GM12875 (cell line): ENCODE data around the gene TRAF2.
"Not testable (repeated sequence)": the region's sequence is repeated elsewhere in the genome, so short reads cannot be mapped to it uniquely, and the experiment has no call there.

Source experiments
- H3K4me3 ChIP-seq: one replicate; pipeline ENCODE4 v1.5.1; 2011; ENCODE audit warnings: low read depth, low read length, control low read depth
- TF ChIP-seq, protein P1 (sequence below): IDR thresholded peaks from 2 replicates; pipeline ENCODE4 v1.5.1; 2011; ENCODE audit warnings: low read depth, mild to moderate bottlenecking, control low read depth, inconsistent platforms, low read length, moderate library complexity, borderline replicate concordance; ENCODE audit not compliant: insufficient read depth

TRAF2 gene

GRCh38 chr9:136885950-136886578 lies at the start of gene TRAF2:
Gene TRAF2 (plus strand): TSS chr9:136886516. CDS start chr9:136898741, 12,225 bp downstream.
- peak within 1 kb of the TSS; percentile 95 for H3K4me3 ChIP-seq
- TF ChIP-seq, protein P1, sequence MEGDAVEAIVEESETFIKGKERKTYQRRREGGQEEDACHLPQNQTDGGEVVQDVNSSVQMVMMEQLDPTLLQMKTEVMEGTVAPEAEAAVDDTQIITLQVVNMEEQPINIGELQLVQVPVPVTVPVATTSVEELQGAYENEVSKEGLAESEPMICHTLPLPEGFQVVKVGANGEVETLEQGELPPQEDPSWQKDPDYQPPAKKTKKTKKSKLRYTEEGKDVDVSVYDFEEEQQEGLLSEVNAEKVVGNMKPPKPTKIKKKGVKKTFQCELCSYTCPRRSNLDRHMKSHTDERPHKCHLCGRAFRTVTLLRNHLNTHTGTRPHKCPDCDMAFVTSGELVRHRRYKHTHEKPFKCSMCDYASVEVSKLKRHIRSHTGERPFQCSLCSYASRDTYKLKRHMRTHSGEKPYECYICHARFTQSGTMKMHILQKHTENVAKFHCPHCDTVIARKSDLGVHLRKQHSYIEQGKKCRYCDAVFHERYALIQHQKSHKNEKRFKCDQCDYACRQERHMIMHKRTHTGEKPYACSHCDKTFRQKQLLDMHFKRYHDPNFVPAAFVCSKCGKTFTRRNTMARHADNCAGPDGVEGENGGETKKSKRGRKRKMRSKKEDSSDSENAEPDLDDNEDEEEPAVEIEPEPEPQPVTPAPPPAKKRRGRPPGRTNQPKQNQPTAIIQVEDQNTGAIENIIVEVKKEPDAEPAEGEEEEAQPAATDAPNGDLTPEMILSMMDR, result no peak

DNA sequence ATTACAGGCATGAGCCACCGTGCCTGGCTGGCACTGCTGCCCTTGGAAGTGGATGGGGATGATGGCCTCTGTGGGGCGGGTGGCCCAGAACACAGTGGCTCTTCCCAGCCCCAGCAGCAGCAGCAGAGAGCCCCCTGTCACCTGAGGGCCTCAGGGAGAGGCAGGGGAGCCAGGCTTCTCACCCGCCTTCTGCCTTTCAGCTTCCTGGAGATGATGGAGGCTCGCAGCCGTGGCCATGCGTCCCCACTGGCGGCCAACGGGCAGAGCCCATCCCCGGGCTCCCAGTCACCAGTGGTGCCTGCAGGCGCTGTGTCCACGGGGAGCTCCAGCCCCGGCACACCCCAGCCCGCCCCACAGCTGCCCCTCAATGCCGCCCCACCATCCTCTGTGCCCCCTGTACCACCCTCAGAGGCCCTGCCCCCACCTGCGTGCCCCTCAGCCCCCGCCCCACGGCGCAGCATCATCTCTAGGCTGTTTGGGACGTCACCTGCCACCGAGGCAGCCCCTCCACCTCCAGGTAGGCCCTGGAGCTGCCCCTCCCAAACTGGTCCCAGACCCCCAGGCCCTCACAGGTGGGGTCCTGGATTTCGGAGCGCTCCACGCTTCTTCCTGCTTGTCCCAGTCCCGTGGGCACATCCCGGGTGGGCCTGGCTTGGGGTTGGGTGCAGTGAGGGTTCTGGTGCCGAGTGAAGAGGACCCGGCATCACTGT lies 49.0 kb upstream of the TRAF2 start:
- H3K4me3 ChIP-seq, result no peak overlapping the region
- TF ChIP-seq, protein P1, result no peak

- H3K4me3 ChIP-seq, result not testable (repeated sequence)
These were observed 48.4 kb upstream of the TRAF2 start for GRCh38 chr9:136837856-136838277.

DNA sequence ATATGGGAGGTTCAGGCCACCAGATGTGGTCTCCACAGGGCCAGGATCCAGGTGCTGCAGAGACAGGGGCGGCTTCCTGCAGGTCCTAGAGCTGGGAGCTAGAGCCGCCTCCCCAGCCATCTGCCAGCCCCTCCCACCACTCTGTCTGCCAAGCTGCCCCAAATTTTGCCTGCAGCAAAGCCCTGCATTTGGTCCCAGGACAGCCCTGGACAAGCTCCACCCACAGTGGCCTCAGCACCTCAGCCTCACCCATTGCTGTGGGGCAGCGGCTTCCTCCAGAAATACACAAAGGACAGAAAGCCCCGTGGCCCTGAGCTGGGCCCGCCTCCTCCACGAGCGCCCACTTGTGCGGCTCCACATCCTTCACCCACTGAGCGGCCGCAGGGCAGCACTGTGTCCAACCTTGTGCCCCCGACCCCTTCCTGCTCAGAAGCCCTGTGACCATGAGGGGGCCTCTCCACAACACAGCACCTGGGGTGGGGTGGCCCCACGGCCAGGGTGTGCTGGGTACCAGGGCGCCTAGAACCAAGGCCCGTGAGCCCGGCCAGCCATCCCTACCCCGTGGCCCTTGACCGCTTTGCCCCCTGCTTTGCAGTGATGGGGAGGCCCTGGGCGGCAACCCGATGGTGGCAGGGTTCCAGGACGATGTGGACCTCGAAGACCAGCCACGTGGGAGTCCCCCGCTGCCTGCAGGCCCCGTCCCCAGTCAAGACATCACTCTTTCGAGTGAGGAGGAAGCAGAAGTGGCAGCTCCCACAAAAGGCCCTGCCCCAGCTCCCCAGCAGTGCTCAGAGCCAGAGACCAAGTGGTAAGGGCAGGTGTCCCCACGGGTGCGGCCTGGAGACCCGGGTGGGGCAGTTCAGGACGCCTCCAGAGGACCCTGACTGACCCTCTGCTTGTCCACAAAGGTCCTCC lies 47.7 kb upstream of the TRAF2 start:
- H3K4me3 ChIP-seq, result no peak overlapping the region
- TF ChIP-seq, protein P1, result no peak

- TF ChIP-seq, protein P1, result no peak
- no peak overlapping the region for H3K4me3 ChIP-seq
These were observed 46.8 kb upstream of the TRAF2 start for GRCh38 chr9:136839229-136840139.

GRCh38 chr9:136840140-136840876 lies 46.0 kb upstream of the TRAF2 start:
- H3K4me3 ChIP-seq, result no peak overlapping the region
- TF ChIP-seq, protein P1, result no peak
